Activated CD4-positive, alpha-beta memory T cell treated with anti-CD3 and anti-CD28 coated beads for 36 hours (primary cell): ENCODE measurements around the gene ILRUN. TPM values are rescaled to one million over a fixed set of nuclear protein-coding genes. Genes with fewer than 3 reads are reported as not detected.
"Not testable (repeated sequence)": the region's sequence is repeated elsewhere in the genome, so short reads cannot be mapped to it uniquely, and the experiment has no call there.

ENCODE experiments used
- CTCF ChIA-PET: fragments of 350-600 bp; sonication (Branson Sonifier 250); formaldehyde crosslinking; loops from one replicate; lab custom pipeline; 2021; ENCODE audit warnings: antibody characterized with exemption, inconsistent platforms; lab: Charles Lee
- POLR2A ChIA-PET: fragments of 350-600 bp; sonication (Branson Sonifier 250); formaldehyde crosslinking; loops from one replicate; lab custom pipeline; 2021; ENCODE audit warnings: antibody characterized with exemption; lab: Charles Lee
- DNase-seq: peaks from one replicate; pipeline ENCODE4 v3.0.0-alpha.2; 2020
- H3K27ac Mint-ChIP-seq: one replicate; pipeline ENCODE4 v1.8.0; 2021; ENCODE audit warnings: mixed read lengths
- H3K27me3 Mint-ChIP-seq: one replicate; pipeline ENCODE4 v1.8.0; 2021; ENCODE audit warnings: mixed read lengths
- H3K36me3 Mint-ChIP-seq: one replicate; pipeline ENCODE4 v1.8.0; 2021; ENCODE audit warnings: mixed read lengths
- H3K4me1 Mint-ChIP-seq: one replicate; pipeline ENCODE4 v1.8.0; 2021; ENCODE audit warnings: low read depth, mixed read lengths
- H3K4me3 Mint-ChIP-seq: one replicate; pipeline ENCODE4 v1.8.0; 2021; ENCODE audit warnings: mild to moderate bottlenecking, mixed read lengths
- H3K9me3 Mint-ChIP-seq: one replicate; pipeline ENCODE4 v1.8.0; 2021; ENCODE audit warnings: mixed read lengths
- intact Hi-C: fragments of 100-400 bp; cut with micrococcal nuclease; formaldehyde crosslinking; loops from one replicate; pipeline ENCODE4 v1.15.1; 2023
- total RNA-seq, 2 experiments: library from RNA; stranded (reverse); gene quantifications; one replicate each; pipeline ENCODE4 v1.2.3, GENCODE V29; 2021

ILRUN gene
- total RNA-seq = 10 to 100 TPM; 62.3 to 65.2 TPM

GRCh38 chr6:34696739-34697543 is at the start of gene ILRUN:
ILRUN (minus strand) TSS chr6:34696767; CDS start chr6:34696603, 164 bp downstream.
- H3K4me1 Mint-ChIP-seq = peaks cover 47% of the 10 kb centered on the region
- intact Hi-C loops = loop anchor here (1.0 to 5.0 kb wide), 3 partner anchors 24 to 60 kb away; partner anchors contain the start of gene SNRPC
- peak within 1 kb of the TSS; percentile 87 for H3K4me3 Mint-ChIP-seq
- ChIA-PET CTCF (interaction anchor here (0.9 to 2.1 kb wide), 5 partner anchors 21 to 170 kb away, joined by 3 to 8 read pairs (median 4); partner anchors contain the start of gene SNRPC), POLR2A (interaction anchor here (1.4 to 2.8 kb wide), 3 partner anchors 24 to 60 kb away, joined by 5 to 28 read pairs (median 21); partner anchors contain the start of gene SNRPC)
- peaks cover 2% of the 10 kb centered on the region for H3K36me3 Mint-ChIP-seq
- DNase-seq = peak; percentile 97
- H3K9me3 Mint-ChIP-seq = no peaks in the 10 kb centered on the region
- no peaks in the 10 kb centered on the region for H3K27me3 Mint-ChIP-seq
- peak within 1 kb of the TSS; percentile 90 for H3K27ac Mint-ChIP-seq

GRCh38 chr6:34745277-34746103 is 48.9 kb upstream of the ILRUN start:
- peak; percentile 29 for DNase-seq
- intact Hi-C loops = no loop called here
- ChIA-PET CTCF (interaction anchor here (0.6 to 1.0 kb wide), 3 partner anchors 25 to 145 kb away, joined by 3 to 4 read pairs (median 3); no protein-coding TSS in a partner anchor), POLR2A (interaction anchor here (0.6 to 1.2 kb wide), 2 partner anchors 11 to 12 kb away, joined by 3 read pairs; no protein-coding TSS in a partner anchor)
- Mint-ChIP-seq H3K36me3 (no peaks in the 10 kb centered on the region), H3K9me3 (no peaks in the 10 kb centered on the region), H3K4me3 (no peak overlapping the region), H3K4me1 (no peaks in the 10 kb centered on the region), H3K27me3 (no peaks in the 10 kb centered on the region), H3K27ac (no peak overlapping the region)

- intact Hi-C loops, H3K4me1 Mint-ChIP-seq, H3K9me3 Mint-ChIP-seq, H3K27ac Mint-ChIP-seq, H3K36me3 Mint-ChIP-seq, DNase-seq, H3K27me3 Mint-ChIP-seq, H3K4me3 Mint-ChIP-seq, CTCF ChIA-PET: not testable (repeated sequence)
- POLR2A ChIA-PET = interaction anchor here (1.2 kb wide), 1 partner anchor 12 kb away, joined by 3 read pairs; no protein-coding TSS in a partner anchor
Measured at GRCh38 chr6:34744294-34744647, 47.7 kb upstream of the ILRUN start.

GRCh38 chr6:34743625-34744293 is 47.2 kb upstream of the ILRUN start:
- CTCF ChIA-PET = no interaction called here
- no peaks in the 10 kb centered on the region for H3K9me3 Mint-ChIP-seq
- H3K4me3 Mint-ChIP-seq = no peak overlapping the region
- intact Hi-C loops = no loop called here
- peaks cover 3% of the 10 kb centered on the region for H3K4me1 Mint-ChIP-seq
- H3K36me3 Mint-ChIP-seq = no peaks in the 10 kb centered on the region
- no peak for DNase-seq
- H3K27me3 Mint-ChIP-seq = no peaks in the 10 kb centered on the region
- POLR2A ChIA-PET = no interaction called here
- no peak overlapping the region for H3K27ac Mint-ChIP-seq

- H3K9me3 Mint-ChIP-seq = no peaks in the 10 kb centered on the region
- no peaks in the 10 kb centered on the region for H3K27me3 Mint-ChIP-seq
- peaks cover 5% of the 10 kb centered on the region for H3K4me1 Mint-ChIP-seq
- ChIA-PET CTCF (no interaction called here), POLR2A (interaction anchor here (0.6 kb wide), 1 partner anchor 42 kb away, joined by 3 read pairs; no protein-coding TSS in a partner anchor)
- intact Hi-C loops = no loop called here
- H3K36me3 Mint-ChIP-seq = no peaks in the 10 kb centered on the region
- no peak overlapping the region for H3K27ac Mint-ChIP-seq
- no peak overlapping the region for H3K4me3 Mint-ChIP-seq
- no peak for DNase-seq
Measured at GRCh38 chr6:34742094-34742493, 45.5 kb upstream of the ILRUN start.

- POLR2A ChIA-PET = no interaction called here
- no peak overlapping the region for H3K4me3 Mint-ChIP-seq
- CTCF ChIA-PET = no interaction called here
- no peaks in the 10 kb centered on the region for H3K36me3 Mint-ChIP-seq
- H3K4me1 Mint-ChIP-seq = peaks cover 5% of the 10 kb centered on the region
- H3K27me3 Mint-ChIP-seq = no peaks in the 10 kb centered on the region
- no peak for DNase-seq
- intact Hi-C loops = no loop called here
- no peaks in the 10 kb centered on the region for H3K9me3 Mint-ChIP-seq
- H3K27ac Mint-ChIP-seq = no peak overlapping the region
Measured at GRCh38 chr6:34736823-34737222, 40.3 kb upstream of the ILRUN start.

GRCh38 chr6:34731393-34732060 is 35.0 kb upstream of the ILRUN start:
- Mint-ChIP-seq H3K27ac (no peak overlapping the region), H3K9me3 (no peaks in the 10 kb centered on the region), H3K36me3 (no peaks in the 10 kb centered on the region), H3K4me1 (no peaks in the 10 kb centered on the region), H3K27me3 (no peaks in the 10 kb centered on the region), H3K4me3 (no peak overlapping the region)
- CTCF ChIA-PET = no interaction called here
- DNase-seq = no peak
- intact Hi-C loops = no loop called here
- POLR2A ChIA-PET = interaction anchor here (0.6 kb wide), 1 partner anchor 269 kb away, joined by 3 read pairs; no protein-coding TSS in a partner anchor

GRCh38 chr6:34729631-34730470 is 33.3 kb upstream of the ILRUN start:
- POLR2A ChIA-PET = no interaction called here
- Mint-ChIP-seq H3K36me3 (no peaks in the 10 kb centered on the region), H3K27ac (no peak overlapping the region), H3K4me1 (no peaks in the 10 kb centered on the region), H3K9me3 (peaks cover 4% of the 10 kb centered on the region), H3K4me3 (no peak overlapping the region), H3K27me3 (no peaks in the 10 kb centered on the region)
- CTCF ChIA-PET = no interaction called here
- intact Hi-C loops = no loop called here
- no peak for DNase-seq

- no peak for DNase-seq
- no peak overlapping the region for H3K27ac Mint-ChIP-seq
- no peaks in the 10 kb centered on the region for H3K36me3 Mint-ChIP-seq
- ChIA-PET POLR2A (no interaction called here), CTCF (no interaction called here)
- intact Hi-C loops = no loop called here
- no peaks in the 10 kb centered on the region for H3K27me3 Mint-ChIP-seq
- H3K9me3 Mint-ChIP-seq = peaks cover 4% of the 10 kb centered on the region
- no peaks in the 10 kb centered on the region for H3K4me1 Mint-ChIP-seq
- H3K4me3 Mint-ChIP-seq = no peak overlapping the region
Measured at GRCh38 chr6:34726055-34726454, 29.5 kb upstream of the ILRUN start.

GRCh38 chr6:34723203-34723602 is 26.6 kb upstream of the ILRUN start:
- Mint-ChIP-seq H3K36me3 (no peaks in the 10 kb centered on the region), H3K27me3 (no peaks in the 10 kb centered on the region), H3K9me3 (peaks cover 4% of the 10 kb centered on the region), H3K4me3 (no peak overlapping the region), H3K27ac (no peak overlapping the region), H3K4me1 (no peaks in the 10 kb centered on the region)
- CTCF ChIA-PET = no interaction called here
- POLR2A ChIA-PET = no interaction called here
- DNase-seq = no peak
- intact Hi-C loops = no loop called here

- intact Hi-C loops = no loop called here
- CTCF ChIA-PET = no interaction called here
- H3K9me3 Mint-ChIP-seq = peaks cover 4% of the 10 kb centered on the region
- H3K36me3 Mint-ChIP-seq = no peaks in the 10 kb centered on the region
- H3K27ac Mint-ChIP-seq = no peak overlapping the region
- H3K4me1 Mint-ChIP-seq = no peaks in the 10 kb centered on the region
- POLR2A ChIA-PET = no interaction called here
- no peak overlapping the region for H3K4me3 Mint-ChIP-seq
- DNase-seq = no peak
- H3K27me3 Mint-ChIP-seq = no peaks in the 10 kb centered on the region
Measured at GRCh38 chr6:34722451-34722850, 25.9 kb upstream of the ILRUN start.
